ENCODE data around the gene CCDC71L. TPM values are rescaled to one million over a fixed set of nuclear protein-coding genes. Genes with fewer than 3 reads are reported as not detected.

The CCDC71L gene
- total and polyA plus RNA-seq, 2 donors (not counting 1 experiment from before 2014, with no cell fraction given), result 20.3 to 39.1 TPM

DNA sequence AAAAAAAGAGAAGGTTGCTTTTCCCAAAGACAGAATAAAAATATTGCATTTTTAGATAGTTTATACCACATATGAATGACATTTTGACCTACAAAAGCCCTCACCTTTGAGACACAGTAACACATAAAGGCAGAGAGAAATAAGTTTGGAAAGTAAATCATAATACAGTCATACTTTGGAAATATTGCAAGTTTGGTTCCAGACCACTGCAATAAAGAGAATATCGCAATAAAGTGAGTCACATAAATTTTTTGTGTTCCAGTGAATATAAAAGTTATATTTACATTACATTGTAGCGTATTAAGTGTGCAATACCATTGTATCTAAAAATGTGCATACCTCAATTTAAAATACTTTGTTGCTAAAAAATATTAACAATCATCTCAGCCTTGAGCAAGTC lies 40.3 kb downstream of the CCDC71L start:
- H3K9ac ChIP-seq (ENCODE audit: insufficient read depth, low read length), result no peak overlapping the region
- H4K20me1 ChIP-seq (ENCODE audit: control insufficient read depth, extremely low read depth, insufficient read depth, low read length), result no peaks in the 10 kb centered on the region
- no peak for TF ChIP-seq EZH2 (IDR thresholded peaks at IDR 0.05; ENCODE audit: low read length, missing control alignments)
- TF ChIP-seq CTCF (conservative IDR thresholded peaks at IDR 0.05 in 1 of 2, IDR thresholded peaks at IDR 0.05 in 1 of 2; ENCODE audit: low read depth in 1 of 2, low read length in 2 of 2), result no peak
- no peaks in the 10 kb centered on the region for H3K27me3 ChIP-seq (ENCODE audit: control insufficient read depth, insufficient read depth, low read length)
- H3K79me2 ChIP-seq (ENCODE audit: control insufficient read depth, insufficient read depth, low read length), result no peaks in the 10 kb centered on the region
- H3K27ac ChIP-seq (ENCODE audit: insufficient read depth, low read length), result no peak overlapping the region
- no peak overlapping the region for H3K4me3 ChIP-seq (replicated peaks in 1 of 4; ENCODE audit: control extremely low read depth in 1 of 4, insufficient read depth in 1 of 4, low read depth in 3 of 4, low read length in 4 of 4)
- H3K9me3 ChIP-seq (ENCODE audit: control insufficient read depth, insufficient read depth, low read depth, low read length), result no peaks in the 10 kb centered on the region
- no peaks in the 10 kb centered on the region for H3K36me3 ChIP-seq (ENCODE audit: control insufficient read depth, insufficient read depth, low read length)
- H2AFZ ChIP-seq (ENCODE audit: low read length), result no peak overlapping the region
- DNase-seq (ENCODE audit: low read depth in 2 of 2), result peak in 1 of 2 donors; percentile 25
- H3K4me1 ChIP-seq (ENCODE audit: control insufficient read depth, extremely low read depth, insufficient read depth, low read length), result peaks cover 19% of the 10 kb centered on the region
- no peak overlapping the region for H3K4me2 ChIP-seq (ENCODE audit: extremely low read depth, insufficient read depth, low read length)

GRCh38 chr7:106620034-106620433 lies 40.9 kb downstream of the CCDC71L start:
- Histone ChIP-seq H3K4me2 (ENCODE audit: extremely low read depth, insufficient read depth, low read length) (no peak overlapping the region), H3K27ac (ENCODE audit: insufficient read depth, low read length) (no peak overlapping the region), H3K4me3 (replicated peaks in 1 of 4; ENCODE audit: control extremely low read depth in 1 of 4, insufficient read depth in 1 of 4, low read depth in 3 of 4, low read length in 4 of 4) (no peak overlapping the region), H3K9me3 (ENCODE audit: control insufficient read depth, insufficient read depth, low read depth, low read length) (no peaks in the 10 kb centered on the region), H2AFZ (ENCODE audit: low read length) (no peak overlapping the region), H3K4me1 (ENCODE audit: control insufficient read depth, extremely low read depth, insufficient read depth, low read length) (peaks cover 14% of the 10 kb centered on the region), H3K27me3 (ENCODE audit: control insufficient read depth, insufficient read depth, low read length) (no peaks in the 10 kb centered on the region), H3K79me2 (ENCODE audit: control insufficient read depth, insufficient read depth, low read length) (no peaks in the 10 kb centered on the region), H4K20me1 (ENCODE audit: control insufficient read depth, extremely low read depth, insufficient read depth, low read length) (no peaks in the 10 kb centered on the region), H3K9ac (ENCODE audit: insufficient read depth, low read length) (no peak overlapping the region), H3K36me3 (ENCODE audit: control insufficient read depth, insufficient read depth, low read length) (no peaks in the 10 kb centered on the region)
- no peak for DNase-seq (ENCODE audit: low read depth in 2 of 2)
- TF ChIP-seq CTCF (conservative IDR thresholded peaks at IDR 0.05 in 1 of 2, IDR thresholded peaks at IDR 0.05 in 1 of 2; ENCODE audit: low read depth in 1 of 2, low read length in 2 of 2) (no peak), EZH2 (IDR thresholded peaks at IDR 0.05; ENCODE audit: low read length, missing control alignments) (no peak)

DNA sequence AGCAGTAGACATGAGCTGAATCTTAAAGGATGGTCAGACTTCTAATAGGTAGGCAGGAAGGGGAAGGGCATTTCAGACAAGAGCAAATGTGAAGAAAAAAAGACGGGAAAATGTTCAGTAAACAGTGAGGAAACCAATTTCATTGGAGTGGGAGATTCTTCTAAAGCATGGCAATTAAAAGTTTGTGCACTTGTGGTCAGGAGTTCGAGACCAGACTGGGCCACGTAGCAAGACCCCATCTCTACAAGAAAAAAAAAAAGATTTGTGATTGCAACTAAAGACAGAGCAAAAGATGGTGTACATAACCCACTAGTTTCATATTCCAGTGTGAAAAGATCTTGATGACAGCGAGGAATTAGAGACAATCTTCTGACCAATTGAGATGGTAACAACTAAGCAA lies 41.7 kb downstream of the CCDC71L start:
- Histone ChIP-seq H3K4me2 (ENCODE audit: extremely low read depth, insufficient read depth, low read length) (no peak overlapping the region), H3K9ac (ENCODE audit: insufficient read depth, low read length) (no peak overlapping the region), H3K4me3 (replicated peaks in 1 of 4; ENCODE audit: control extremely low read depth in 1 of 4, insufficient read depth in 1 of 4, low read depth in 3 of 4, low read length in 4 of 4) (no peak overlapping the region), H3K27me3 (ENCODE audit: control insufficient read depth, insufficient read depth, low read length) (no peaks in the 10 kb centered on the region), H2AFZ (ENCODE audit: low read length) (no peak overlapping the region), H4K20me1 (ENCODE audit: control insufficient read depth, extremely low read depth, insufficient read depth, low read length) (no peaks in the 10 kb centered on the region), H3K9me3 (ENCODE audit: control insufficient read depth, insufficient read depth, low read depth, low read length) (no peaks in the 10 kb centered on the region), H3K79me2 (ENCODE audit: control insufficient read depth, insufficient read depth, low read length) (no peaks in the 10 kb centered on the region), H3K4me1 (ENCODE audit: control insufficient read depth, extremely low read depth, insufficient read depth, low read length) (peaks cover 17% of the 10 kb centered on the region), H3K36me3 (ENCODE audit: control insufficient read depth, insufficient read depth, low read length) (no peaks in the 10 kb centered on the region), H3K27ac (ENCODE audit: insufficient read depth, low read length) (no peak overlapping the region)
- no peak for DNase-seq (ENCODE audit: low read depth in 2 of 2)
- TF ChIP-seq EZH2 (IDR thresholded peaks at IDR 0.05; ENCODE audit: low read length, missing control alignments) (no peak), CTCF (conservative IDR thresholded peaks at IDR 0.05 in 1 of 2, IDR thresholded peaks at IDR 0.05 in 1 of 2; ENCODE audit: low read depth in 1 of 2, low read length in 2 of 2) (no peak)
